ENCODE results near the gene IL36B. TPM values are rescaled to one million over a fixed set of nuclear protein-coding genes. Genes with fewer than 3 reads are reported as not detected.

Gene IL36B
- polyA plus RNA-seq, 3 donors, result not detected

- Mint-ChIP-seq H3K27me3 (ENCODE audit: low read depth in 3 of 3) (peaks cover 13 to 24% (median 20%) of the 10 kb centered on the region in 3 donors), H3K4me1 (peaks cover 8% of the 10 kb centered on the region), H3K27ac (no peak overlapping the region), H3K9me3 (peaks cover 0 to 2% (median under 1%) of the 10 kb centered on the region in 7 donors), H3K36me3 (no peaks in the 10 kb centered on the region), H3K4me3 (no peak overlapping the region)
- H3K4me3 ChIP-seq (replicated peaks in 1 of 3; ENCODE audit: low read depth in 2 of 3, low read length in 3 of 3), result no peak overlapping the region
- DNase-seq, result no peak
- H3K4me2 ChIP-seq (replicated peaks; ENCODE audit: extremely low read depth, low read length, poor library complexity, severe bottlenecking), result no peak overlapping the region
- H3K9me3 ChIP-seq (replicated peaks in 1 of 2; ENCODE audit: control insufficient read depth in 1 of 2, insufficient read depth in 1 of 2, low read length in 2 of 2), result no peaks in the 10 kb centered on the region
- no peaks in the 10 kb centered on the region for H4K20me1 ChIP-seq (ENCODE audit: insufficient read depth, low read length)
- TF ChIP-seq CTCF (IDR thresholded peaks at IDR 0.05), result no peak
- 100% methylated on average over 1 of the region's 2 CpGs for WGBS (ENCODE audit: insufficient coverage)
- H3K9ac ChIP-seq (ENCODE audit: insufficient read depth, low read length, poor library complexity, severe bottlenecking), result no peak overlapping the region
- H3K36me3 ChIP-seq (replicated peaks in 1 of 2; ENCODE audit: control insufficient read depth in 1 of 2, insufficient read depth in 2 of 2, low read length in 2 of 2), result no peaks in the 10 kb centered on the region
- H2AFZ ChIP-seq (ENCODE audit: insufficient read depth, low read depth, low read length, poor library complexity, severe bottlenecking), result no peak overlapping the region
- intact Hi-C loops (cut with micrococcal nuclease), result no loop called here
- H3K27me3 ChIP-seq (ENCODE audit: control insufficient read depth in 2 of 2, insufficient read depth in 2 of 2, low read length in 2 of 2), result peaks cover 5 to 17% of the 10 kb centered on the region in 2 donors
- no peaks in the 10 kb centered on the region for H3K79me2 ChIP-seq (ENCODE audit: insufficient read depth, low read length)
- no peak overlapping the region for H3K27ac ChIP-seq (ENCODE audit: low read depth in 1 of 2, low read length in 2 of 2)
- H3K4me1 ChIP-seq (ENCODE audit: control insufficient read depth in 1 of 2, insufficient read depth in 2 of 2, low read length in 2 of 2), result no peaks in the 10 kb centered on the region
Measured at GRCh38 chr2:113024764-113025163, 27.9 kb downstream of the IL36B start.

- DNase-seq, result no peak
- H3K4me3 ChIP-seq (replicated peaks in 1 of 3; ENCODE audit: low read depth in 2 of 3, low read length in 3 of 3), result no peak overlapping the region
- H3K27me3 Mint-ChIP-seq (ENCODE audit: low read depth in 3 of 3), result peaks cover 3 to 11% (median 4%) of the 10 kb centered on the region in 3 donors
- H3K9me3 Mint-ChIP-seq, result peaks cover 2 to 13% (median 4%) of the 10 kb centered on the region in 7 donors
- H3K9ac ChIP-seq (ENCODE audit: insufficient read depth, low read length, poor library complexity, severe bottlenecking), result no peak overlapping the region
- no peaks in the 10 kb centered on the region for H3K79me2 ChIP-seq (ENCODE audit: insufficient read depth, low read length)
- H3K4me1 Mint-ChIP-seq, result peaks cover 8% of the 10 kb centered on the region
- no peaks in the 10 kb centered on the region for H4K20me1 ChIP-seq (ENCODE audit: insufficient read depth, low read length)
- TF ChIP-seq CTCF (IDR thresholded peaks at IDR 0.05), result no peak
- no peak overlapping the region for H3K27ac ChIP-seq (ENCODE audit: low read depth in 1 of 2, low read length in 2 of 2)
- no peak overlapping the region for H3K4me3 Mint-ChIP-seq
- WGBS (ENCODE audit: insufficient coverage), result 46% methylated on average over 2 of the region's 4 CpGs
- no peak overlapping the region for H3K27ac Mint-ChIP-seq
- H2AFZ ChIP-seq (ENCODE audit: insufficient read depth, low read depth, low read length, poor library complexity, severe bottlenecking), result no peak overlapping the region
- no peaks in the 10 kb centered on the region for H3K9me3 ChIP-seq (replicated peaks in 1 of 2; ENCODE audit: control insufficient read depth in 1 of 2, insufficient read depth in 1 of 2, low read length in 2 of 2)
- no peak overlapping the region for H3K4me2 ChIP-seq (replicated peaks; ENCODE audit: extremely low read depth, low read length, poor library complexity, severe bottlenecking)
- H3K36me3 Mint-ChIP-seq, result no peaks in the 10 kb centered on the region
- H3K27me3 ChIP-seq (ENCODE audit: control insufficient read depth in 2 of 2, insufficient read depth in 2 of 2, low read length in 2 of 2), result peaks cover 0 to 10% of the 10 kb centered on the region in 2 donors
- intact Hi-C loops (cut with micrococcal nuclease), result no loop called here
- H3K4me1 ChIP-seq (ENCODE audit: control insufficient read depth in 1 of 2, insufficient read depth in 2 of 2, low read length in 2 of 2), result no peaks in the 10 kb centered on the region
- no peaks in the 10 kb centered on the region for H3K36me3 ChIP-seq (replicated peaks in 1 of 2; ENCODE audit: control insufficient read depth in 1 of 2, insufficient read depth in 2 of 2, low read length in 2 of 2)
Measured at GRCh38 chr2:113021312-113021711, 31.4 kb downstream of the IL36B start.

Data from CD14-positive monocyte (primary cell).